IPS-18c (cell line): ENCODE data around the gene RETSAT.
"Not testable (repeated sequence)": the region's sequence is repeated elsewhere in the genome, so short reads cannot be mapped to it uniquely, and the experiment has no call there.

Experiments used
- H3K4me3 ChIP-seq: 2 replicates; pipeline ENCODE4 v1.7.0; 2013; ENCODE audit warnings: low read depth, mild to moderate bottlenecking, low read length, moderate library complexity; ENCODE audit not compliant: insufficient read depth
- H3K9me3 ChIP-seq: one replicate; pipeline ENCODE4 v1.6.1; 2013; ENCODE audit warnings: mild to moderate bottlenecking, low read length, moderate library complexity; ENCODE audit not compliant: control insufficient read depth, insufficient read depth

RETSAT gene

DNA sequence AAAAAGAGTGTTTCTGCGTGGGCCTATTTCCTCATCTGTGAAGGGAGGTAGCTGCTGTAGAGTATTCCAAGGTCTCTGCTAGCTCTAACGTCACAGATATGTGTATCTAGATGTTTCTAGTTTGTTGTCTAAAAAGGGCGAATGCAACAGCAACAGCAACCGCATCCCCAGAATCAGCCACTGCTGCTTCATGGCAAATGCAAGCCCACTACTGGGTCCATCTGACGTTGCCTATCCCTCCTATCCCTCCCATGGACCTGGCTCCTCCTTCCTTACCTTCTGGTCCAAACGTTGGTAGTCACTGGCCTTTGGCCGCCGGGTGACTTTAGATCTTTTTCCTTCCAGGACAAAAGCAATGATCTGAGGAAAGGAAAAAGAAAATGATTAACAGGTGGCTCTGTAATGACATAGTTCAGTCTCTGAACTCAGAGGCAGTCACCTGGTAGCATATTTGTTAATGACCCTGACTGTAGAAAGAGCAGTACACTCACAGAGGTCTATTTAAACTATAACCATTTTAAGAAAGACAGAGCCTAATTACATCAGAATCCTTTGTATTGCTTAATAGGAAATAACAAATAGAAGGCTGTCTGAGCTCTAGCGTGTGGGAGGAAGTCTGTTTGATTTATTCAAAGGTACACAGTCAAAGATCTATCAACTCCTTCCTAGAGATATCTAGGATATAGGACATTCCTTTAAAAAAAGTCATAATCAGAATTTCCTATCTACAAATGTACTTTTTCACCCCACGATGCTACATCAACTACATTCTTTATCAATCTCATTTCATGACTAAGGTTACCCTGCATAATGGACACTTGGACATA, 29.5 kb downstream of the RETSAT start:
- H3K9me3 ChIP-seq: no peaks in the 10 kb centered on the region
- no peak overlapping the region for H3K4me3 ChIP-seq

DNA sequence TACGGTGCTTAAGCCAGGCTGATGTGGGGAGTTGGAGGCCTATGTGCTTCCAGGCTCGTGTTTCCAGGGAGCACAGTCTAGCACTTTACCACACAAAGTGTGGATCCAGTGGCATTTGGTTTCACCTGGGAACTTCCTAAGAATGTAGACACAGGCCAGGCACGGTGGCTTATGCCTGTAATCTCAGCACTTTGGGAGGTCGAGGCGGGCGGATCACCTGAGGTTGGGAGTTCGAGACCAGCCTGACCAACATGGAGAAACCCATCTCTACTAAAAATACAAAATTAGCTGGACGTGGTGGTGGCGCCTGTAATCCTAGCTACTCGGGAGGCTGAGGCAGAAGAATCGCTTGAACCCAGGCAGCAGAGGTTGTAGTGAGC, 30.4 kb downstream of the RETSAT start:
- not testable (repeated sequence) for H3K9me3 ChIP-seq, H3K4me3 ChIP-seq

GRCh38 chr2:85323351-85323987, 30.9 kb downstream of the RETSAT start:
- Histone ChIP-seq H3K9me3 (no peaks in the 10 kb centered on the region), H3K4me3 (no peak overlapping the region)

DNA sequence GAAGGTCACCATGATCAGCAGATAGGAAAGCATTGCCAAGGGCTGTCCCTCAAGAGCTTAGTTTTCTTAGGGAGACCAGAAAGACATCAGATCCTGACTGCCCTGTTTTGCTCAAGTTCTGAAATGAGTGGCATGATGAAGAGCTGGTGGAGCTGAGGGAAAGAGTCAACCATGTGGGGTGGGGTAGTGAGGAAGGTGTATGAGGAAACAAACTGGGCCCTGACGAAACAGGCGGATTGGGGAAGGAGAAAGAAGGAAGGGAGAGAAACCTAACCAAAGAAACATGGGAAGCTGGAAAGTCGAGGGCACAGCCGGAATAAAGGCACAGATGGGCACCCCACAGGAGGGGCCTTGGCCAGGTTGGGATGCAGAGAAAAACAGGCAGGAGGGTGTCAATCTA, 34.5 kb downstream of the RETSAT start:
- no peaks in the 10 kb centered on the region for H3K9me3 ChIP-seq

DNA sequence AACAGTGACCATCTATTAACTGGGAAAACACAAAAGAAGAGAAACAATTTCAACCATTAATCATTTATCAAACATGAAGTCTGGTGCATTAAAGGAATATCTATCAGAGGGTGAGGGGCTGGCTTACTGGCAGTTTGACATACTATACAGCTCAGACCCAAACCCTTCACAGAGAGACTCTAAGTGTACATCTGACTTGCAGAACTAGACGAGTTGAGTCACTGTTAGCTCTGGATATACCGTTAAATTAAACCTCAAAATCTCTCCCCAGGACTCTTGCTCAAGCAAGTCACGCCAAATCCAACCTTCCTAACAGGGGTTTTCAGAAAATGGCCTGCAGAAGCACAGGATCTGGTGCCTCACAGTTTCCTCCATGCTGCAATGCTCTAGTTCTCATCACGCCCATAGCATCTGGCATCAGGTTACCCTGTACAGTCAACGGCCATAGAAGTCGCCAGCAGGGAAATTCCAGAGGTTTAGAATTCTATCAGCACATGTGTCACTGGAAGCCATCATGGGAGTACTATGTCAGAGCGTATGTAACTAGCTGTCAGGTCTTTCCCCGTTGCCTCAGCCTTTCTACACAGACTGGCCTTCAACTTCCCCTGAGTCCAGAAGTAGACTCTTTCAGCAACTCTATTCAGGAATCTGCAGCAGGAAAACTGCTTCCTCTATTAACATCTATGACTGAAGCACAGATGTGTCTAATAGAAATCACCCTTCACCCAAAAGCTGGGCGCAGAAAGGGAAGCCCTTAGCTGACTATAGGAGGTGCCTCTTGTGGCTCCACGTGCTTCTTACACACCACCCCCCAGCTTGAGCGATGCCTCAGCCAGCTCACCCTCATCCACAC, 35.9 kb downstream of the RETSAT start:
- no peaks in the 10 kb centered on the region for H3K9me3 ChIP-seq
- no peak overlapping the region for H3K4me3 ChIP-seq

More for the DNA sequence above, 34.5 kb downstream of the RETSAT start:
- no peak overlapping the region for H3K4me3 ChIP-seq

DNA sequence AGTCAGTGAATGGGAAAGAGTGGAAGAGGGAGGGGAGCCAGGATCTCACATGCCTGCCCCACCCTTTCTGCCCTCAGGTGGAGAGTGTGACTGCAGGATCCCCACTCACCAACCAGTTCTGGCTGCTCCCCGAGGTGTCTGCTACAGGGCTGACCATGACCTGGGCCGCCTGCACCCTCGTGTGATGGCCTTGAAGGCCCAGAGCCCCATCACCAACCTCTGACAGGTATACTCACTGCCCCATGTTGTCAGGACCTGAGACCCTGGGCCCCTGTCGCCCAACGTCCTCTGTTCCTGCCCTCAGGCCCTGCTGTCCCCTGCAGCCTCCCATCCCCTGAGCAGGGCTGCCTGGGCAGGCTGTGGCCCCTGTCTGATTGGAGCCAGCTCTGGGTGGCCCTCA, 38.4 kb downstream of the RETSAT start:
- not testable (repeated sequence) for H3K4me3 ChIP-seq, H3K9me3 ChIP-seq

DNA sequence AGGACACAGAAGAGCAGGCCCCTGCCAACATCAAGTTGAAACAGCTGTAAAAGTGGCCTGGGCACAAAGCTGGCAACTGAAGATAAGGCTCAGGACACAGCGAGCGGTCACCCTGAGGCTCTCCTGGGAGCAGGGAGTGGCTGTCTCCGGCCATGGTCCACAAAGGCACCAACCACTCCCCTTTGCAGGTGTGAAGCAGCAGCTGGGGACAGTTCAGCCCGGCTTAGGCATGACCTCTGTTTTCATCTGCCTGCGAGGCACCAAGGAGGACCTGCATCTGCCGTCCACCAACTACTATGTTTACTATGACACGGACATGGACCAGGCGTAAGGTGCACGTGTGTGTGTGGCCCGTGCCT, 39.5 kb downstream of the RETSAT start:
- Histone ChIP-seq H3K4me3 (no peak overlapping the region), H3K9me3 (no peaks in the 10 kb centered on the region)

- Histone ChIP-seq H3K9me3 (peaks cover 2% of the 10 kb centered on the region), H3K4me3 (no peak overlapping the region)
These were observed 41.9 kb downstream of the RETSAT start for GRCh38 chr2:85312404-85312803.

- Histone ChIP-seq H3K4me3 (no peak overlapping the region), H3K9me3 (peaks cover 2% of the 10 kb centered on the region)
These were observed 44.0 kb downstream of the RETSAT start for GRCh38 chr2:85310330-85310729.

- H3K9me3 ChIP-seq: peaks cover 2% of the 10 kb centered on the region
- no peak overlapping the region for H3K4me3 ChIP-seq
These were observed 44.5 kb downstream of the RETSAT start for GRCh38 chr2:85309699-85310321.

GRCh38 chr2:85308896-85309555, 45.3 kb downstream of the RETSAT start:
- peaks cover 4% of the 10 kb centered on the region for H3K9me3 ChIP-seq
- H3K4me3 ChIP-seq: no peak overlapping the region

GRCh38 chr2:85308201-85308600, 46.1 kb downstream of the RETSAT start:
- Histone ChIP-seq H3K4me3 (no peak overlapping the region), H3K9me3 (peaks cover 4% of the 10 kb centered on the region)

GRCh38 chr2:85307527-85307897, 46.8 kb downstream of the RETSAT start:
- Histone ChIP-seq H3K4me3 (no peak overlapping the region), H3K9me3 (peaks cover 4% of the 10 kb centered on the region)

- H3K4me3 ChIP-seq: no peak overlapping the region
- H3K9me3 ChIP-seq: peaks cover 4% of the 10 kb centered on the region
These were observed 50.4 kb downstream of the RETSAT start for GRCh38 chr2:85303780-85304531.

DNA sequence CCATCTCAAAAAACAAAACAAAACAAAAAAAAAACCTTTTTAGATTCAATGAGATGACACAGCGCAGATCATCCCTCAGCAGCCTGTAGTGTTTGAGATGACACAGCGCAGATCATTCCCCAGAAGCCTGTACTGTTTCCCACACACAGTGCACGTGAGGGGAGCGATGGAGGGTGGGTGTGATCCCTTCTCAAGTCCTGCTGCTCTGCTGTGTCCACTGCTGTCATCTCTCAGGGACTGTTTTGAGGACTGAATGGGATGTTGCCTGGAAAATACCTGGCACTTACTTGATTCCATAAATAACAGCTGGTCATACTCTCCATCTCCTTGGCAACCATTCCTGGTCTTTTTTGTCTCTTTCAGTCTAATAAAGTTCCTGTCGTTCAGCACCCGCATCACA, 52.2 kb downstream of the RETSAT start:
- H3K4me3 ChIP-seq: no peak overlapping the region
- peaks cover 2% of the 10 kb centered on the region for H3K9me3 ChIP-seq
